ENCODE data around the gene PIGH.
"Not testable (repeated sequence)": the region's sequence is repeated elsewhere in the genome, so short reads cannot be mapped to it uniquely, and the experiment has no call there.

Gene PIGH

GRCh38 chr14:67547224-67547780, 52.8 kb downstream of the PIGH start:
- H3K27me3 ChIP-seq (ENCODE audit: control insufficient read depth in 1 of 2, insufficient read depth in 1 of 2, low read length in 2 of 2), result peaks cover 0 to 14% of the 10 kb centered on the region in 2 experiments
- 92% methylated on average over 4 of the region's 5 CpGs for WGBS
- H2BK120ac ChIP-seq (ENCODE audit: low read depth, low read length), result no peak overlapping the region
- no peak overlapping the region for H2AFZ ChIP-seq (ENCODE audit: low read depth, low read length)
- H3K18ac ChIP-seq (ENCODE audit: low read depth in 1 of 2, low read length in 2 of 2), result no peak overlapping the region
- no peak overlapping the region for H3K9ac ChIP-seq (ENCODE audit: low read length)
- H3K14ac ChIP-seq (ENCODE audit: low read length in 2 of 2), result peak overlapping the region in 1 of 2 experiments; percentile 6
- no peak overlapping the region for H4K8ac ChIP-seq (ENCODE audit: low read length)
- no peak overlapping the region for H3K4me3 ChIP-seq (ENCODE audit: insufficient read depth in 1 of 2, low read depth in 1 of 2, low read length in 2 of 2)
- H4K91ac ChIP-seq (ENCODE audit: low read length), result no peak overlapping the region
- no peak for DNase-seq
- no peaks in the 10 kb centered on the region for H3K79me1 ChIP-seq (replicated peaks; ENCODE audit: low read length, poor library complexity, severe bottlenecking)
- H3K27ac ChIP-seq (ENCODE audit: low read length, poor library complexity, severe bottlenecking), result no peak overlapping the region
- H2BK5ac ChIP-seq (ENCODE audit: low read depth, low read length, poor library complexity, severe bottlenecking), result no peak overlapping the region
- no peak overlapping the region for H3K4me2 ChIP-seq (ENCODE audit: low read length, poor library complexity, severe bottlenecking)
- no peak overlapping the region for H2BK12ac ChIP-seq (ENCODE audit: low read length in 2 of 2)
- H3K4me1 ChIP-seq (ENCODE audit: control insufficient read depth, insufficient read depth, low read depth, low read length), result no peaks in the 10 kb centered on the region
- no peak overlapping the region for H3K23ac ChIP-seq (ENCODE audit: low read length in 2 of 2)
- H3K9me3 ChIP-seq (ENCODE audit: control insufficient read depth, low read length), result peaks cover 11% of the 10 kb centered on the region
- no peak overlapping the region for H2BK15ac ChIP-seq (ENCODE audit: low read depth, poor library complexity, severe bottlenecking)
- H2AK5ac ChIP-seq (ENCODE audit: low read length, severe bottlenecking), result no peak overlapping the region
- H3K4ac ChIP-seq (ENCODE audit: low read depth in 1 of 2, low read length in 2 of 2), result no peak overlapping the region
- H3K36me3 ChIP-seq (ENCODE audit: control insufficient read depth in 1 of 2, insufficient read depth in 2 of 2, low read depth in 1 of 2, low read length in 2 of 2), result peaks cover 0 to 3% of the 10 kb centered on the region in 2 experiments

- Histone ChIP-seq H4K8ac (ENCODE audit: low read length) (no peak overlapping the region), H2AFZ (ENCODE audit: low read depth, low read length) (no peak overlapping the region), H2BK5ac (ENCODE audit: low read depth, low read length, poor library complexity, severe bottlenecking) (no peak overlapping the region), H3K9ac (ENCODE audit: low read length) (no peak overlapping the region), H3K27ac (ENCODE audit: low read length, poor library complexity, severe bottlenecking) (no peak overlapping the region), H3K4me2 (ENCODE audit: low read length, poor library complexity, severe bottlenecking) (no peak overlapping the region), H2BK15ac (ENCODE audit: low read depth, poor library complexity, severe bottlenecking) (no peak overlapping the region), H3K4me3 (ENCODE audit: insufficient read depth in 1 of 2, low read depth in 1 of 2, low read length in 2 of 2) (no peak overlapping the region), H3K79me1 (replicated peaks; ENCODE audit: low read length, poor library complexity, severe bottlenecking) (peaks cover 2% of the 10 kb centered on the region), H3K18ac (ENCODE audit: low read depth in 1 of 2, low read length in 2 of 2) (no peak overlapping the region), H3K14ac (ENCODE audit: low read length in 2 of 2) (no peak overlapping the region), H3K27me3 (ENCODE audit: control insufficient read depth in 1 of 2, insufficient read depth in 1 of 2, low read length in 2 of 2) (peaks cover 0 to 31% of the 10 kb centered on the region in 2 experiments), H3K4me1 (ENCODE audit: control insufficient read depth, insufficient read depth, low read depth, low read length) (no peaks in the 10 kb centered on the region), H3K4ac (ENCODE audit: low read depth in 1 of 2, low read length in 2 of 2) (no peak overlapping the region), H2BK120ac (ENCODE audit: low read depth, low read length) (no peak overlapping the region), H2BK12ac (ENCODE audit: low read length in 2 of 2) (no peak overlapping the region), H4K91ac (ENCODE audit: low read length) (no peak overlapping the region), H3K9me3 (ENCODE audit: control insufficient read depth, low read length) (peaks cover 11% of the 10 kb centered on the region), H3K23ac (ENCODE audit: low read length in 2 of 2) (no peak overlapping the region), H3K36me3 (ENCODE audit: control insufficient read depth in 1 of 2, insufficient read depth in 2 of 2, low read depth in 1 of 2, low read length in 2 of 2) (no peaks in the 10 kb centered on the region), H2AK5ac (ENCODE audit: low read length, severe bottlenecking) (no peak overlapping the region)
- WGBS, result no CpG with 5 or more reads among the region's 1 CpG
- DNase-seq, result no peak
Observed at GRCh38 chr14:67544590-67544989, 55.5 kb downstream of the PIGH start.

- not testable (repeated sequence) for H4K91ac ChIP-seq (ENCODE audit: low read length); H3K18ac ChIP-seq (ENCODE audit: low read depth in 1 of 2, low read length in 2 of 2); H3K36me3 ChIP-seq (ENCODE audit: control insufficient read depth in 1 of 2, insufficient read depth in 2 of 2, low read depth in 1 of 2, low read length in 2 of 2); H2AFZ ChIP-seq (ENCODE audit: low read depth, low read length); H4K8ac ChIP-seq (ENCODE audit: low read length); H3K23ac ChIP-seq (ENCODE audit: low read length in 2 of 2); H3K79me1 ChIP-seq (replicated peaks; ENCODE audit: low read length, poor library complexity, severe bottlenecking); H2BK120ac ChIP-seq (ENCODE audit: low read depth, low read length); DNase-seq; H2BK15ac ChIP-seq (ENCODE audit: low read depth, poor library complexity, severe bottlenecking); H3K4me3 ChIP-seq (ENCODE audit: insufficient read depth in 1 of 2, low read depth in 1 of 2, low read length in 2 of 2); H3K4ac ChIP-seq (ENCODE audit: low read depth in 1 of 2, low read length in 2 of 2); H3K14ac ChIP-seq (ENCODE audit: low read length in 2 of 2); H2AK5ac ChIP-seq (ENCODE audit: low read length, severe bottlenecking); H3K4me1 ChIP-seq (ENCODE audit: control insufficient read depth, insufficient read depth, low read depth, low read length); H2BK12ac ChIP-seq (ENCODE audit: low read length in 2 of 2); H2BK5ac ChIP-seq (ENCODE audit: low read depth, low read length, poor library complexity, severe bottlenecking); H3K27ac ChIP-seq (ENCODE audit: low read length, poor library complexity, severe bottlenecking); H3K9ac ChIP-seq (ENCODE audit: low read length); H3K4me2 ChIP-seq (ENCODE audit: low read length, poor library complexity, severe bottlenecking)
- H3K27me3 ChIP-seq (ENCODE audit: control insufficient read depth in 1 of 2, insufficient read depth in 1 of 2, low read length in 2 of 2), result peaks cover 0 to 43% of the 10 kb centered on the region in 2 experiments
- H3K9me3 ChIP-seq (ENCODE audit: control insufficient read depth, low read length), result peaks cover 11% of the 10 kb centered on the region
- WGBS, result 90% methylated on average over 12 of the region's 13 CpGs
Observed at GRCh38 chr14:67542620-67543019, 57.4 kb downstream of the PIGH start.

GRCh38 chr14:67541448-67542387, 58.4 kb downstream of the PIGH start:
- Histone ChIP-seq H2AK5ac (ENCODE audit: low read length, severe bottlenecking) (no peak overlapping the region), H2AFZ (ENCODE audit: low read depth, low read length) (no peak overlapping the region), H3K4me2 (ENCODE audit: low read length, poor library complexity, severe bottlenecking) (no peak overlapping the region), H3K9me3 (ENCODE audit: control insufficient read depth, low read length) (peaks cover 11% of the 10 kb centered on the region), H3K23ac (ENCODE audit: low read length in 2 of 2) (no peak overlapping the region), H2BK5ac (ENCODE audit: low read depth, low read length, poor library complexity, severe bottlenecking) (no peak overlapping the region), H3K36me3 (ENCODE audit: control insufficient read depth in 1 of 2, insufficient read depth in 2 of 2, low read depth in 1 of 2, low read length in 2 of 2) (no peaks in the 10 kb centered on the region), H3K4me1 (ENCODE audit: control insufficient read depth, insufficient read depth, low read depth, low read length) (no peaks in the 10 kb centered on the region), H4K91ac (ENCODE audit: low read length) (no peak overlapping the region), H3K18ac (ENCODE audit: low read depth in 1 of 2, low read length in 2 of 2) (no peak overlapping the region), H4K8ac (ENCODE audit: low read length) (no peak overlapping the region), H3K4me3 (ENCODE audit: insufficient read depth in 1 of 2, low read depth in 1 of 2, low read length in 2 of 2) (no peak overlapping the region), H3K9ac (ENCODE audit: low read length) (no peak overlapping the region), H3K79me1 (replicated peaks; ENCODE audit: low read length, poor library complexity, severe bottlenecking) (peaks cover 11% of the 10 kb centered on the region), H2BK12ac (ENCODE audit: low read length in 2 of 2) (no peak overlapping the region), H3K4ac (ENCODE audit: low read depth in 1 of 2, low read length in 2 of 2) (no peak overlapping the region), H2BK15ac (ENCODE audit: low read depth, poor library complexity, severe bottlenecking) (no peak overlapping the region), H3K27me3 (ENCODE audit: control insufficient read depth in 1 of 2, insufficient read depth in 1 of 2, low read length in 2 of 2) (peaks cover 0 to 36% of the 10 kb centered on the region in 2 experiments), H3K14ac (ENCODE audit: low read length in 2 of 2) (no peak overlapping the region), H2BK120ac (ENCODE audit: low read depth, low read length) (no peak overlapping the region), H3K27ac (ENCODE audit: low read length, poor library complexity, severe bottlenecking) (no peak overlapping the region)
- DNase-seq, result no peak
- WGBS, result 57% methylated on average over 23 of the region's 24 CpGs

All from mesenchymal stem cell (in vitro differentiated cells and primary cell).